GM18499 (cell line): Measurements from ENCODE around the gene LAMA4.

Source experiments
- ATAC-seq: cut with Tn5 transposase; IDR thresholded peaks from one replicate; pipeline ENCODE4 v1.9.1; 2021; ENCODE audit warnings: moderate number of reproducible peaks; ENCODE audit not compliant: insufficient read depth, unreplicated experiment

The LAMA4 gene

DNA sequence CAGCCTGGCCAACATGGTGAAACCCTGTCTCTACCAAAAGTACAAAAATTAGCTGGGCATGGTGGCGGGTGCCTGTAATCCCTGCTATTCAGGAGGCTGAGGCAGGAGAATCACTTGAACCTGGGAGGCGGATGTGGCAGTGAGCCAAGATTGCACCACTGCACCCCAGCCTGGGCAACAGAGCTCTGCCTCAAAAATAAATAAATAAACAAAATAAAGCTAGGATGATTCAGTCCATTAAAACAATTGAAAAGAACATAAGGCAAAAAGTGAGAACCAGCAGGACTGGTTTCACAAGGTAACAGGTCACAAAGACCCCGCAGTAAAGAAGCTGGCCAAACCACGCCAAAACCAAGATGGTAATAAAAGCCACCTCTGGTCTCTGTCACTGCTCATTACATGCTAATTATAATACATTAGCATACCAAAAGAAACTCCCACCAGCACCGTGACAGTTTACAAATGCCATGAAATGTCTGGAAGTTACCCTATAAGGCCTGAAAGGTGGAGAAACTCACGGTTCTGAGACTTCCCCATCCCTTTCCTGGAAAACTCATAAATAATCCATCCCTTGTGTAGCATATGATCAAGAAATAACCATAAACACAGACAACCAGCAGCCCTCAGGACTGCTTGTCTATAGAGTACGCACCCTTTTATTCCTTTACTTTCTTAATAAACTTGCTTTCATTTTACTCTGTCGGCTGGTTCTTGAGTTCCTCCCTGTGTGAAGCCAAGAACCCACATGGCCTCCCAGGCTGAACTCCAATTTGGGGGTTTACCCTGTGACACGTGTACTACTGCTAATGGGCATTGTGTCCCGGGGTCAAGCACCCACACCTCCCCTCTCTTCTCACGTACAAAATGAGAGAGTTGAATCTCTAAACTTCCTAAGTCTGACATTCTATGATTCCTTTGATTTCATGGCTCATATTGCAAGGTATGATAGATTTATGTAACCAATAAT is 10.2 kb downstream of the LAMA4 start:
- ATAC-seq: no peak

DNA sequence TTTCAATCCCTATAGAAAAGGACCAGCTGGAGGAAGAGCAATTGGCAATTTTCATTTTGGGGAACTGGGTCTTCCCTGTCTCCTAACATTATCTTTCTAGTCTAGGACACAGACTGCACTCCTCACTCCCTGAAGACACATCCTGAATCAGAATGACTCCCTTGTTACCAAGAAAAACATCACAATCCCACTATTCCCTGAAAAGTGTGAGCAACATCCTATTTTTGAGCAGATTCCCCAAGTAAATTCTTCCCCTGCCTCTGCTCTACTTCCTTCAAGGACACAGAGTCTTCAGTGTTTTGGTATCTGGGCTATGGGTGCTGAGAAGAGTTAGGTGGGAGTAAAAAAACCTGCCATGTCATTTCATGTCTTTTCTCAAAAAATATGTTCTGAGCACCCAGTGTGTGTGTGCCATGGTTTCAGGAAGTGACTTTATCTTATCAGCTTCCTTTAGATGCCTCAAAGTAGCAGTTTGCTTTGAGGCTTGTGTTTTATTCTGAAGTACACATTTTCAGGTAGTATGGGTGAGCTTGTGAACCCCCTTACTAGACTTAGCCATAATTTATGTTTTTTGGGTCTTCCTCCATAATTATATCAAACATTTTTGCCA is 12.4 kb downstream of the LAMA4 start:
- ATAC-seq: no peak

DNA sequence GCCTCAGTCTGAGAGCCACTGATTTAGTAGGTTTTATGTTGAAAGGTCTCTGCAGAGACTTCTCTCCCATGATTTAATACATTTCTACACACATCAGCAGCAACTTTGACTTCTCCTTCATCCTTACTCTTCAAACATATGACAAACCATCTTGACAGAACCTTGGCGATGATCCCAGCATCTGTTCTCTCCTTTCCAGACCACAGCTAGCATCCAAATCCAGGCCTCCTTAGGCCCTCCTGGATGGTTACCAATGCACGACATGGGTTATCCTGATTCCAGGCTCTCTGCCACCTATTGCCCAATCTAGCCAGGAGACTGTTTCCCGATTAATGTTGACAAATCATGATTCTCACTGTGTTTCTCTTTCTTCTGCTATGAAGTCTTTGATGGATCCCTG is 16.8 kb downstream of the LAMA4 start:
- ATAC-seq: no peak

DNA sequence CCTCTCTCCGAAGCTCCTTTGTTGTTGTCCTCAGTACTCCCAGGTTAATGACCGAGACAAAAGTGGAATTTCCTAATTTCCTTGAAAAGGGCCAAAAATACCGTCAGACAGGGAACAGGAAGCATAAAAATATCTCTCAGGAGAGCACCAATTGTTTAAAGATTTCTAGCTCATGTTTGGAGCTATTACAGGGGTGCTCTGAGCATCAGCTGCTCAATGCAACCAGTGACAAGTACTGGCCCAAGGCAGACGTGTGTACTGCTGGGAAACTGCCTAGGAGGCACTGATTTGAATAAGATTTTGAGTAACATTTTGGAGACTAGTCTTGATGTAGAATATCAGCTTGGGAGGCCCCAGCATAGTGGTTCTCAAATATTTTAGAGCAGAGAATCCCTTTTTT is 17.3 kb downstream of the LAMA4 start:
- no peak for ATAC-seq

DNA sequence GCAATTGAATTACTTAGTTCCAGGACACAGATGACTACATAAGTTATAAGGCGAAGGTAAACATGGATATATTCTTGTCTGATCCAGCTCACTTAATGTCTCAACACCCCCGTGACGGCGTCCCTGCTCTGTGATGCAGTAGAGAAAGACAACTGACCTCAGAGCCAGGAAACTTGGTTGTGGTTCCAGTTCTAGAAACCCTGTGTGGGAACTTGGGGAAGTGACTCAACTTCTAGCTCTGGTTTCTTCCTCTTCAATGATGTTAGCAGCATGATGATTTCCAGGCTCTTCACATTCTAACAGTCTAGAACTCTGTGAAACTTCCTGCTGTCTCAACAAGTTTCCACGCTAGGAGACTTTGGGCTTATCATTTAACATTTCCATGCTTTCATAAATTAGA is 18.4 kb downstream of the LAMA4 start:
- ATAC-seq: no peak

DNA sequence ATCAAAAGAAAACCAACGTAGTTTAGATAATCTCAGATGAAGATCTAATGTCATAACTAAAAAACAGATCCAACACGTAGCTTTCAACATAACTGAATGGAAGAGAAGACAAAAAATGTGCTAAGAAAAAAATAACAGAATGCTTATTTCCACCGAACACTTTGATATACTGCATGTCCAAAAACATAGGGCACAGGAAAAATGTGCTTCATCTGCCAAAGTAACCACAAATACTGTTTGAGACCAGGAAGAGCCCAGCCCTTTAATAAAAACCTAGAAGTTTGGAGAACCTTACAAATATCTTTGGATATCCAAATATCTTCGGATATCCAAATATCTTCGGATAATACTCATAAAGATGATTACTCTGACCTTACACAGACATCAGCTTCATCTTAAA is 19.8 kb downstream of the LAMA4 start:
- ATAC-seq: no peak

DNA sequence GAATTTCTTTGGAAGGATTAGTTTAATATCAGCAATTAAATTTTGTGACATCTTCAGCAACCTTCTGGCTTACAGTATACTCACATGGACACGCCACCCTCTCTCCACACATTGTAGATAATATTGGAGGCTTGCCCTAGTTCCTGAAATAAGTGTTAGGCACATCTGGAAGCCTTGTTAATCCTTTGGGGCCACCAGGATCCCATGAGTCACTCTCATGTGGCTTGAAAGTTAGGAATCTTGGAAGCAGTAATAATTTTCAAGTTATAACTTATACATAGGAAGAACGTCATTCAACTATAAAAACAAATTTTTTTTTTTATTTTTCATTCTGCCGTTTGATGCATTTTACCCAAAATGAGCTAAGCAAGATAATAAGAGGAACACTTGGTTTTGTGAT is 20.5 kb downstream of the LAMA4 start:
- no peak for ATAC-seq

DNA sequence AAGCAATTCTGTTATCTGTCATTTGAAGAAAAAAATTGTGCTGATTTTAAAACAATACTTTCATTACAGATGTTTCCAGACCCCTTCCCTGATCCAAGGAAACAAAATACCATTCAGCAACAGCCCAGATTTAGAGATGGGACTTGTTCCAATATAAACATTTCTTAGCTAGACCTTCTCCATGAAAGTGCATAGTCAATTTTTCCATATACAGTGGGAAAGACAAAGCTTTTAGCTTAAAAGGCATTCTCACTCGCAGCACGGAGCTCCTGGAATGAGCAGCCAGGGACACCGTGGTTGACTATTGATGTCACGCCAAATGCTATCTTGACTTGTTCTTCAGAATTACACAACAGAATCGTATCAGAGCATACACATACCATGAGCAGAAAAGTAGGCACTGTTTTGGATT is 21.5 kb downstream of the LAMA4 start:
- ATAC-seq: no peak

DNA sequence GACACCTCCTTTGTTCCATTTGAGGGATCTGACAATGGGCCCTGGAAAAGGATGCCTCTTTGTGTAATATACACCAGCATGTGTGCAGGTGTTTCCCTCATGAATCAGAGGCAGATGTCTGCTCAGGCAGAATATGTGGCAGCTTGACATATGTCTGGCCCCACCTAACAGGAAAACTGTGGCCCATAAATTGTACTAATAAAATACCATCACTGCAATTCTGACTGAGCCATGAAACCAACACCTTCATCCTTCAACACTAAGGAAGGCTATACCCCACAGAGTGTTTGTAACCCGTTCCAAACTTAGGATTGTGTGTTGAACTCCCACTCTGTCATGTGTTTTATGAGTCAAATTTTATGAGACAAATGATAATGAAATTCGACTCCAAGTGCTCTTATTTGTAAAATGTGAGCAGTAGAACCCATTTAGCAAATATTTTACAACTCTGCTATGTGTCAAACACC is 22.7 kb downstream of the LAMA4 start:
- no peak for ATAC-seq

DNA sequence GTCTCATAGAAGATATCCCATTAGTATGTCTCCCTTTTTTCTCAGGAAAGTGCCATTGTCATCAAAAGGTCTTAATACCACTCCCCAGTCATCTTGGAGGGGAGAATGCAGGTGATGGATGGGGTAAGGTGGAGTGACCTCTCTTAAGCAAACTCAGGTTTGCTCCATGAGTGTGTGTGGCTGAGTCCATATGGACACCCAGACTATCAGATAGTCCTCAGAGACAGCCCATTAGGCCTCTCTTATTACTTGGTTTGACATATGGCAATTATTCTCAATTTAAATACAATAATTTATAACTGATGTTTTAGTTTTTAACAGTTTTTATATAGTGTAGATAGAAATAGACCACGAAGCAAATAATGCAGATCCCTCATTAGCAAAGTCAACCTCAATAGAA is 23.2 kb downstream of the LAMA4 start:
- no peak for ATAC-seq

DNA sequence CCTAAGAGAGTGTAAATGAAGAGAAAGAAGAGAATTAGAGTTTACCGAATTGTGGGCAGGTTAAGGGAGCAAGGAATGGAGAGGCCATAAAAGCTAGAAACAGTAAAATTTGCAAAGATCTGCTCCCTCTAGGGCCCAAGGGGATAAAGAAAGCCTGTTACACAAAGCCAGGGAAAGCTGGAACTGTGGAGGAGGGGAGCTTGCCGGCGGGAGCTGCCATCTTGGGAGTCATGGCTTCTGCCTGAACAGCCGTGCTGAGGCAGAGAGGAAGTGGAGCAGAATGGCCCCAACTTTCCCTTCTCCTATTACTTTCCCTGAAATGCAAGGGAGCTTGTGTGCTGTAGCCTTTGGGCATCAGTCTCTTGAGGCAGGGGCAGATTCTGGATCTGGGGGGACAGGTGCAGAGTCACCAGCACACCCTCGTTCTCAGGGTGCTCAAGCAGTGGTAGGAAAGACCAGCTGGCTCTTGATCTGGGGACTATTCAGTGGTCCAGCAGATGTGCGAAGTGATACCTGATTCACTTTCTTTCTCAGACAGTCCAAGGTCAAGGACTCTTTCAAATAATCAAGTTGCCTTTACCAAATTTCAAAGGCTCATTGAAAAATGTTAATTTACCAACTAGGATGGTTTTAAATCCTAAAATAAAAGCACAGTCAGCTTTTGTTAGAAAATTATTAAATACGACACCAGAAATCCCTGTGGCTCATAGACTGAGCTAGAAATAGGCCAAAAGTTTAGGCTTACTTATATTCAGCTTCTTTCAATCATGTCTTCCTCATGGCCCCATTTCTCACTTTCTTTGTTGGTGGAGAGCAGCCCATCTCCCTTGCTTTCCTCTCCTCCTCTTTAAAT is 25.7 kb downstream of the LAMA4 start:
- no peak for ATAC-seq

DNA sequence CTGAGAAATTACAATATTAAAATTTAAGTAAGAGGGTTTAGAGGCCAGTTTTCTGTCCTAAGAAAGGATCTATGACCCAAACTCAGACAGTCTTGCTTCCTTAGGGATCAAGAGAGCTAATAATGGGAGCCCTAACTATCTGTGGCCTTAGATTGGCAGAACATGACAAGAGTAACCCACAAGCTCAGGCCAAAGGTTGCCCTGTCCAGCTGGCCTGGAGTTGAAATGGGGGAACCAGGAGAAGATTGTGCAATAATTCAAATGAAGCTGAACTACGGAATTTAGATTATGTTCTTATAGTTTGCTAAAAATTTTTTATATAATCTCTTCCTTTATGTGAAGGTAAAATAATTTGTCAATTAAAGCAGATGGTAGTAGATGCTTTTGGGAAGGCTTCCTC is 26.4 kb downstream of the LAMA4 start:
- no peak for ATAC-seq

DNA sequence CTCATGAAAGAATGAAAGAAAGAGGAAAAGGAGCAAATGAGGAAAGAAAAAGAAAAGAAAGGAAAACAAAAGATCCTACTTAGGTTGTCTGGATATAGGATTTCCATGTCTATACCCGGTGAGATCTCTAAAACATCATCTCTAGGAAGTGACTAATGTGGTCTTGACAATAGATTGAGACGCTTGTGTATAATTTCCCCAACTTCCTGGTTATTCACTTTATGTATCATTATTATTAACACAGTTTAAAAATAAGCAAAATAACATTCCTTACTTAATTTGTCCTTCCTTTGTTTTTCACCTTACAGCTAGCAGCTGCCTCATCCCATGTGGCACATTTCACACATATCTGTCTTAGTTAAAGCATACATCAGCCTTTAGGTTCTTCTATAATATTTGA is 27.0 kb downstream of the LAMA4 start:
- ATAC-seq: no peak

DNA sequence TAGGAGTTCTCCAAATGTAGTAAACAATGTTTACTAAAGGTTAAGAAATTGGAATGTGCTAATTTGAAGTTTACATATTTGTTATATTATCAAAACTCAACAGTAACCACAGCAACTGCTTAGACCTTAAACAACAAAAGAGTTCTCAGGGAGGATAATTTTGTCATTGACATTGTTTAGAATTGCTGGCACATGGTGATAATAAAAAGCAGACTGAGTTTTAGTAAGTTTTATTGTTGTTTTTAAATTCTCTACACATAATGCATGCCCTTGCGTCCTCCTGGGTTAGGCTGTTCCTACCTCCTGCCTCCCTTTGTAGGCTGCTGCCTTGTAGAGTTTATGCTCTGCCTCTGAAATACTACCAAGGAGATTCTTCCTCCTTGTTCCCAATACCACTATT is 28.7 kb downstream of the LAMA4 start:
- no peak for ATAC-seq

DNA sequence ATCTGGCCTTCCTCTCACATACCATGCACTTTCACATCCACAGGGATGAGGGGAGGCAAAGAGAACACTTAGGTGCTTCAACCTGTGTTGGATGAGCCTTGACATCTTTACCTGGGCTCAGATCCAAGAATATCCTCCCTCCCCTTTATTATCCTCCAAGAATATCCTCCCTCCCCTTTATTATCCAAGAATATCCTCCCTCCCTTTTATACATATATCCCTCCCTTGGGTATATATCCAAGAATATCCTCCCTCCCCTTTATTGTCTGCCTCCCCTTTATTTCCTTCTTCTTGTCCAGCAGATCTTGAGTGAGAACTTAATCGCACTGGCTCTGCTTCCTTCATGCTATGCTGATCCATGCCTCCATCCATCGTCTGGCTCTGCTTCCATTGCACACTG is 30.3 kb downstream of the LAMA4 start:
- no peak for ATAC-seq

DNA sequence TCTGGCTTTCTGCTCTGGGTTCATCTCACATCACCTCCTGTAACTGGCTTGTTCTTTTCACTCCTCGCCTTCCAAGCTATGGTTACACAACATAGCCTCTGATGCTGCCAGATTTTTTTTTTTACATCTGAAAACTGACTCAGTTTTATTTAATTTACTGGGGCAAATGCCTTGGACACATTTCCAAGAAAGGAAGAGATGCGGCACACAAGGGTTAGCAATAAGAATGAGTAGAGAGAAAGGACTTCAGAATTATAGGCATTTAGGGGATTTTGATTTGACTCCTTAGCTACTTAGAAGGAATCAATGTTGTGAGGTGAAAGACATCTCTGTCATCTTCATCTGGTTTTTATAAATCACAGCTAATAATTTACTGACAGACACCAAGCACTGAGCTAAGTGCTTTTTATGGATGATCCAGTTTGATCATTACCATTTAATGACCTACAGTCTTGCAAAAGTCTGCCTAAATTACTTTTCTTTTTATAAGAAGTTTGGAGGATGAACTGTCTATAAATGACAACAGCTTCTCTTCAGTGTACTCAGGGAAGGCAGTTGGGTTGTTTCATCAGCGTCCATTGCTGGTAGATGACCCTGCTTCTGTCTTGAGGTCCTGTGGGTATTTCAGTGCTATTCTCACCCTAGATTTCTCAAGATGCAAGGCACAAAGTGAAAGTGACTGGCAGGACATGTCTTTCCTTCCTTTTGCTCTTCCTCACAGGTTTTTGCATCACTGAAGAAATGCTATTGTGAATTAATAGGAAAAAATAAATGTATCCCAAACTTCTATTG is 31.1 kb downstream of the LAMA4 start:
- ATAC-seq: no peak

DNA sequence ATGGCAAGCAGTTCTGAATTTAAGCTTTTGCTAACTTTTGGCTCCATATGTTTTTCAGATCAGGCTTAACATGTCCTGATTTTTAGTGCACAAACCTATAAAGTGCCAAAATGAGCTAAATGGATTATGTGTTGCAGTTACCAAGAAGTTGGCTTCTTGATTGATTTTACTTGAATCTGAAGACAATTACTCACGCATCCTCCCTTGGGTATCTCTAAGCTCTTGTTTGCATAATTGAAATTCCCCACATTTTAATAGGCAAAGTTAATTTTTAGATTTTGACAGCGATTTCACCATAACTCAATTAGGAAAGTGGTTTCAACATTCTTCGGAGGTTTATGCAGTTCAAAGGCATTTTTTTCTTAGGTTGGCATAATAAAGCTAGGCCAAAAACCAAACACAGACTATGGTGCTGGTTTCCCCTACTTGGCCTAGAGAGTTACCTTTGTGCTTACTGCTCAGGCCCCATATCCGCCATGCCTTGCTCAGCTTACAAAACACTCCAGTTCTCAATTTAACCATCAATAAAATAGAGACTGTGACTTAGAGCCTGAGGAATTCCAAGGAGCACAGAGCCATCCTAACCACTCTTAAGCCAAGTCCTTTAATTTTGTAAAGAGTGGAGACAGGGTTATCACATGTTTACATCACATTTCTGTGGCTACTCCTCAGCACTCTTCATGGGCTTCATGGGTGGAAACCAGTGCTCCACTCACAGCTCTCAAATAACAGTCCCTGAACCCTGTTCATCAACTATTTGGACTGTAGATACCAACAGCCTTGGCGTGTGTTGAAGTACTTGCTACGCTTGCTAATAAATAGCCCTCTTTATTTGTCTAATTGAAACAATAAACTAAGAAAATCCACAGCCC is 32.1 kb downstream of the LAMA4 start:
- ATAC-seq: no peak

DNA sequence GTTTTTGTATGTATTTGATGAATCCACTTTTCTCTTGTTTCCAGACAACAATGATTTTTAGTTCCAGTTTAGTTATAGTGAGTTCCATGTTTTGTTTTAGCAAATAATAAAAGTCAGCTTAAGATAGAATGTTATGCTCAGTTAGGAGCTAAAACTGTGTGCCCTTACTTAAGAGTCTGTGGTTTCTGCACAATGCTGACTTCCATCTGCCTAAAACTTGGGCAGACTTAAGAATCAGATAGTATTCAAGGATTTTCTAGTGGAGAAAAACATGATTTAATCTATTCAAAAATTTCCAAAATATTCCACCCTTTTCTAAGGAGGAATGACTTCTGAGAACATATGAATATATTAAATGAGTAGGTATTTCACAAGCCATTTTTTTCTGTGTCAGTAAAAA is 32.8 kb downstream of the LAMA4 start:
- ATAC-seq: no peak

DNA sequence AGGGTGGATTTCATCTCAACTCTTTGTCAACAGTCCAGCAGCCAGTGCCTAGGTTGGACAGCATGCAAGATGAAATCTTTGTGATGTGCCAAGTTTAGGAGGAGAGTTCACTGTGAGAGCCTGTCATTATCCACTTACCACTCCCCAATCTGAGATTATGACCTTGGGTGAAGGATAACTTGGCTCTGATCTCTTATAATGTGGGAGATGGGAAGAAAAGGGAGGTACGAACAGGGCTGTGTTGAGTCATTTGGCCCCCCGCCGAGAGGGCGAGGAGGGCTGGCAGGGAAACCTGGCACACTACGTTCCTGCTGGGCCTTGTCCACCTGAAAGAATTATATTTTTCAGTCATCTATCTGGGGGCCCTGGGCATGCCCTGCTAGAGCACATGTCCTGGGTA is 35.8 kb downstream of the LAMA4 start:
- no peak for ATAC-seq
